Stomach (tissue), 9 donors: ENCODE measurements around the gene TIAL1. TPM values are rescaled to one million over a fixed set of nuclear protein-coding genes. Genes with fewer than 3 reads are reported as not detected.

Source experiments
- DNase-seq, 2 donors: peaks; one replicate each; pipeline versions ENCODE4 v3.0.0 to v3.0.0-alpha.2; 2013 to 2019
- H3K27ac ChIP-seq, 5 donors: fragments of 200-600 bp in 4 of 5; sonication (generic) in 4 of 5; one replicate each; pipeline ENCODE4 v1.5.1; 2013 to 2019; ENCODE audit warnings: mild to moderate bottlenecking in 1 of 5, moderate library complexity in 1 of 5
- H3K27me3 ChIP-seq, 3 donors: fragments of 200-600 bp; sonication (generic); one replicate each; pipeline ENCODE4 v1.5.1; 2017 to 2019; ENCODE audit warnings: mixed run types in 1 of 3
- H3K36me3 ChIP-seq, 4 donors: fragments of 200-600 bp; sonication (generic); 1 replicate in 3 of 4; 2 replicates in 1 of 4; pipeline ENCODE4 v1.5.1; 2016 to 2019
- H3K4me1 ChIP-seq, 4 donors: fragments of 200-600 bp; sonication (generic); one replicate each; pipeline ENCODE4 v1.5.1; 2016 to 2019
- H3K4me3 ChIP-seq, 4 donors: fragments of 200-600 bp; sonication (generic) in 3 of 4; one replicate each; pipeline ENCODE4 v1.5.1; 2016 to 2019; ENCODE audit warnings: mild to moderate bottlenecking in 1 of 4
- H3K9me3 ChIP-seq, 4 donors: fragments of 200-600 bp; sonication (generic); one replicate each; pipeline ENCODE4 v1.5.1; 2016 to 2019
- EP300 ChIP-seq: sonication (generic); formaldehyde crosslinking; IDR thresholded peaks from one replicate; pipeline ENCODE4 v1.6.1; 2017; ENCODE audit warnings: antibody characterized with exemption
- POLR2A ChIP-seq, 4 donors: fragments of 450-650 bp; IDR thresholded peaks; one replicate each; pipeline ENCODE4 v1.6.1; 2016; ENCODE audit warnings: antibody characterized with exemption in 4 of 4, control low read depth in 2 of 4, mild to moderate bottlenecking in 1 of 4, moderate library complexity in 1 of 4
- POLR2AphosphoS5 ChIP-seq, 3 donors: sonication (generic); formaldehyde crosslinking; IDR thresholded peaks; one replicate each; pipeline ENCODE4 v1.6.1; 2016; ENCODE audit warnings: antibody characterized with exemption in 3 of 3
- WGBS, 5 donors: extraction: QIAGEN DNeasy Blood & Tissue Kit in 3 of 5; methylation state at CpG; one replicate each; pipeline versions ENCODE4 v1.1.5 to v1.1.7; 2013 to 2018; 5-methylcytosine and 5-hydroxymethylcytosine counted together
- intact Hi-C: fragments of 100-400 bp; cut with DNase I; formaldehyde crosslinking; loops from one replicate; pipeline ENCODE4 v1.15.1; 2023; ENCODE audit warnings: low total_unique reads
- polyA plus RNA-seq, 3 donors: library from polyadenylated mRNA; stranded (reverse); fragments of 200-250 nt; gene quantifications; one replicate each; pipeline ENCODE4 v1.2.3, GENCODE V29; 2013
- total RNA-seq, 5 donors: library from RNA; depleted of rRNA; stranded (reverse); fragments of >200 nt; gene quantifications; one replicate each; pipeline versions ENCODE4 v1.1.0 to v1.2.3, GENCODE V29; 2014 to 2016
- TF ChIP-seq, protein P1 (sequence below), 7 experiments: fragments of 450-650 bp in 4 of 7; fragments of 200-600 bp in 3 of 7; sonication (generic) in 3 of 7; IDR thresholded peaks; one replicate each; pipeline ENCODE4 v1.5.1; 2016 to 2019; ENCODE audit warnings: antibody characterized with exemption in 7 of 7, control low read depth in 2 of 7, mild to moderate bottlenecking in 1 of 7
- donor health status: healthy with polysubstance abuse.
- donor health status: Bipolar disorder and iron deficiency.
- donor health status: healthy.

Gene TIAL1
- total and polyA plus RNA-seq, 8 donors: 22.6 to 140 (median 43.7) TPM

- Histone ChIP-seq H3K27me3 (no peaks in the 10 kb centered on the region), H3K9me3 (peaks cover 0 to 10% (median 5%) of the 10 kb centered on the region in 4 donors), H3K4me1 (no peaks in the 10 kb centered on the region), H3K4me3 (no peak overlapping the region), H3K36me3 (no peaks in the 10 kb centered on the region), H3K27ac (no peak overlapping the region)
- WGBS, 5 donors: 68 to 74% (median 73%) methylated on average over 15 of the region's 15 CpGs
- DNase-seq: no peak
- TF ChIP-seq, protein P1, sequence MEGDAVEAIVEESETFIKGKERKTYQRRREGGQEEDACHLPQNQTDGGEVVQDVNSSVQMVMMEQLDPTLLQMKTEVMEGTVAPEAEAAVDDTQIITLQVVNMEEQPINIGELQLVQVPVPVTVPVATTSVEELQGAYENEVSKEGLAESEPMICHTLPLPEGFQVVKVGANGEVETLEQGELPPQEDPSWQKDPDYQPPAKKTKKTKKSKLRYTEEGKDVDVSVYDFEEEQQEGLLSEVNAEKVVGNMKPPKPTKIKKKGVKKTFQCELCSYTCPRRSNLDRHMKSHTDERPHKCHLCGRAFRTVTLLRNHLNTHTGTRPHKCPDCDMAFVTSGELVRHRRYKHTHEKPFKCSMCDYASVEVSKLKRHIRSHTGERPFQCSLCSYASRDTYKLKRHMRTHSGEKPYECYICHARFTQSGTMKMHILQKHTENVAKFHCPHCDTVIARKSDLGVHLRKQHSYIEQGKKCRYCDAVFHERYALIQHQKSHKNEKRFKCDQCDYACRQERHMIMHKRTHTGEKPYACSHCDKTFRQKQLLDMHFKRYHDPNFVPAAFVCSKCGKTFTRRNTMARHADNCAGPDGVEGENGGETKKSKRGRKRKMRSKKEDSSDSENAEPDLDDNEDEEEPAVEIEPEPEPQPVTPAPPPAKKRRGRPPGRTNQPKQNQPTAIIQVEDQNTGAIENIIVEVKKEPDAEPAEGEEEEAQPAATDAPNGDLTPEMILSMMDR (IDR thresholded peaks at IDR 0.05): no peak
- TF ChIP-seq EP300 (no peak), POLR2A (IDR thresholded peaks at IDR 0.05) (no peak)
- intact Hi-C loops: no loop called here
Measured at GRCh38 chr10:119643306-119644204, 46.8 kb upstream of the TIAL1 start.

DNA sequence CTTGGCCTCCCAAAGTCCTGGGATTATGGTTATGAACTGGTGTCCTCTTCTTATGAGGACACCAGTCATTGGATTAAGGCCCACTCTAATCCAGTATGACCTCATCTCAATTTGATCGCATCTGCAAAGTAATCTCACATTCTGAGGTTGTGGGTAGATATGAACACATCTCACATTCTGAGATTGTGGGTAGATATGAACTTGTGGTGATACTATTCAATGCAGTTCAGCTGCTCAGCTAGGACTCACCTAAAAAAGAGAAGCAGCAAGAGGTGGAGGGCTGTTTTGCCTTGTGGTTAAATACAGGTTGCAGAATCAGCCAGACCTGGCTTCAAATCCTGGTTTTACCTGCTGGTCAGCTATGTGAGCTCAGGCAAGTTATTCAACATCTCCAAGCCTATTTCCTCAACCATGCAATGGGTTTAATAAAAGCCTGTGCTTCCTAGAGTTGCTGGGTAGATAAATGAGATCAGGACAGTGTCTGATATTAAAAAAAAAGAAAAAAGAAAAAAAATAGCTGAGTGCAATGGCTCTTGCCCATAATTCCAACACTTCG, 45.9 kb upstream of the TIAL1 start:
- intact Hi-C loops: no loop called here
- DNase-seq: no peak
- peaks cover 0 to 10% (median 5%) of the 10 kb centered on the region in 4 donors for H3K9me3 ChIP-seq
- H3K27me3 ChIP-seq: no peaks in the 10 kb centered on the region
- no peaks in the 10 kb centered on the region for H3K4me1 ChIP-seq
- H3K27ac ChIP-seq: no peak overlapping the region
- H3K4me3 ChIP-seq: no peak overlapping the region
- H3K36me3 ChIP-seq: no peaks in the 10 kb centered on the region
- 74 to 91% (median 88%) methylated on average over 2 of the region's 2 CpGs for WGBS, 5 donors
- TF ChIP-seq POLR2AphosphoS5 (IDR thresholded peaks at IDR 0.05) (no peak), POLR2A (IDR thresholded peaks at IDR 0.05) (no peak), EP300 (no peak)
- TF ChIP-seq, protein P1 (IDR thresholded peaks at IDR 0.05): no peak

DNA sequence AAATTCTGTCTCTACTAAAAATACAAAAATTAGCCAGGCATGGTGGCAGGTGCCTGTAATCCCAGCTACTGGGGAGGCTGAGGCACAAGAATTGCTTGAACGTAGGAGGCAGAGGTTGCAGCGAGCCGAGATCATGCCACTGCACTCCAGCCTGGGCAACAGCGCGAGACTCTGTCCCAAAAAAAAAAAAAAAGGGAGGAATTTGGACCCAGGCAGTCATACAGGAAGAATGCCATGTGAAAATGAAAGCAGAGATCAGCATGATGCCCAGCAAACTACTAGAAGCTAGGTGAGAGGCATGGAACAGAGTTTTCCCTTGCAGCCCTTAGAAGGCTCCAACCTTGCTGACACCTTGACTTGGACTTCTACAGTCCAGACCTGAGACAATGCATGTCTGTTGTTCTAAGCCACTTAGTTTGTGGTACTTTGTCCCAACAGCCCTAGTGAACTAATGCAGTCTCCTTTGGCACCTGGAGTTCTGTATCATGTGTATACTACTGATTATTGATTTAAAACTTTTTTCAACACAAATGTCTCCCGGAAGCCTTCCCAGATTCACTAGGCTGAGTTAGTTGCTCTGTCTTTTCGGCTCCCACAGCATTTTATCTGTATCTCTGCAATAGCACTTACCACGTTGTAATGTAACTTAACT, 44.2 kb upstream of the TIAL1 start:
- Histone ChIP-seq H3K27ac (no peak overlapping the region), H3K4me3 (no peak overlapping the region), H3K36me3 (no peaks in the 10 kb centered on the region), H3K9me3 (peaks cover 0 to 10% (median 5%) of the 10 kb centered on the region in 4 donors), H3K27me3 (no peaks in the 10 kb centered on the region), H3K4me1 (no peaks in the 10 kb centered on the region)
- intact Hi-C loops: no loop called here
- TF ChIP-seq EP300: no peak
- no peak for TF ChIP-seq POLR2A (IDR thresholded peaks at IDR 0.05)
- TF ChIP-seq, protein P1 (IDR thresholded peaks at IDR 0.05): no peak
- TF ChIP-seq POLR2AphosphoS5 (IDR thresholded peaks at IDR 0.05): no peak
- 53 to 64% (median 59%) methylated on average over 8 of the region's 8 CpGs for WGBS, 5 donors
- no peak for DNase-seq

DNA sequence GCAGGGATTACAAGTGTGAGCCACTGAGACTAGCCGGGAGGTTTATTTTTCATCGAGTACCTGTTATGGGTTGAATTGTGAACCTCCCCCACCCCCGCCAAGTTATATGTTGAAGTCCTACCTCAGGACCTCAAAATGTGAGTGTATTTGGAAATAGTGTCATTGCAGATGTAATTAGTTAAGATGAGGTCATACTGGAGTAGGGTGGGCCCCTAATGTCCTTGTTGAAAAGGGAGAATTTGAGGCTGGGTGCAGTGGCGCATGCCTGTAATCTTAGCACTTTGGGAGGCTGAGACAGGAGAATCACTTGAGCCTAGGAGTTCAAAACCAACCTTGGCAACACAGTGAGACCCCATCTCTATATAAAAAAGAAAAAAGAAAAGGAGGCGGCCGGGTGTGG, 43.6 kb upstream of the TIAL1 start:
- Histone ChIP-seq H3K27me3 (no peaks in the 10 kb centered on the region), H3K4me3 (no peak overlapping the region), H3K4me1 (no peaks in the 10 kb centered on the region), H3K36me3 (no peaks in the 10 kb centered on the region), H3K27ac (no peak overlapping the region), H3K9me3 (peaks cover 0 to 10% (median 5%) of the 10 kb centered on the region in 4 donors)
- no peak for DNase-seq
- 92 to 97% (median 96%) methylated on average over 6 of the region's 6 CpGs for WGBS, 5 donors
- intact Hi-C loops: no loop called here
- no peak for TF ChIP-seq POLR2AphosphoS5 (IDR thresholded peaks at IDR 0.05)
- TF ChIP-seq, protein P1 (IDR thresholded peaks at IDR 0.05): no peak
- TF ChIP-seq POLR2A (IDR thresholded peaks at IDR 0.05): no peak
- no peak for TF ChIP-seq EP300
